Neural crest cell (in vitro differentiated cells): ENCODE measurements around the gene ARHGAP9. TPM values are rescaled to one million over a fixed set of nuclear protein-coding genes. Genes with fewer than 3 reads are reported as not detected.

Experiments
- DNase-seq: peaks from one replicate; pipeline ENCODE4 v3.0.0; 2021; ENCODE audit warnings: low read depth, mixed read lengths, low spot score
- H3K27ac Mint-ChIP-seq: one replicate; pipeline ENCODE4 v1.8.0; 2021; ENCODE audit warnings: mild to moderate bottlenecking, mixed read lengths; ENCODE audit not compliant: unreplicated experiment
- H3K27me3 Mint-ChIP-seq: 2 replicates; pipeline ENCODE4 v1.8.0; 2021; ENCODE audit warnings: low read depth, mild to moderate bottlenecking, mixed read lengths
- H3K36me3 Mint-ChIP-seq: 2 replicates; pipeline ENCODE4 v1.8.0; 2021; ENCODE audit warnings: low read depth, mild to moderate bottlenecking, mixed read lengths
- H3K4me1 Mint-ChIP-seq: 2 replicates; pipeline ENCODE4 v1.8.0; 2021; ENCODE audit warnings: mixed read lengths
- H3K4me3 Mint-ChIP-seq: one replicate; pipeline ENCODE4 v1.8.0; 2021; ENCODE audit warnings: mild to moderate bottlenecking, mixed read lengths
- H3K9me3 Mint-ChIP-seq: 2 replicates; pipeline ENCODE4 v1.8.0; 2021; ENCODE audit warnings: mixed read lengths
- CTCF ChIP-seq: fragments of 200-600 bp; sonication (generic); conservative IDR thresholded peaks from 2 replicates; pipeline ENCODE4 v1.5.0; 2021; ENCODE audit warnings: antibody characterized with exemption, mild to moderate bottlenecking
- total RNA-seq: library from RNA; stranded (reverse); gene quantifications from 2 replicates; pipeline ENCODE4 v1.2.1, GENCODE V29; 2021

The ARHGAP9 gene
- total RNA-seq, 1 donor from 2014 or later = 0.56 TPM

DNA sequence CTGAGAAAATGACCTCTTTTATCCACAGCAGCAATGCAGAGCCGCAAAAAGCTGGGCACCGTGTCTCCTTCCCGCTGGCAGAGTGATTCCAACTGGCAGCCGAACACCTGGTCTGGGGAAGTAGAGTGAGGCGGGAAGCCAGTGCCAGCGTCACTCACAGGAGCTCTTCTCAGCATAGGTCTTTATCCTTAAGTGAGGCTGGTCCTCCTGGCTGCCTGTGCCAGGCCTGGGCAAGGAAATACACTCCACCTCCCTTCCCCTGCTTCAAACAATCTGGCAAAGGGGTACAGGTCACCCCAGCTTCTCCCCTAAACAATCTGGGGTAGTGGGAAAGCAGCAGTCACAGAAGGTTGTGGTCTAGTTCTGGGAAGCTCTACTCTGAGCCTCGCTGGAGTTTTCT, 4.8 kb downstream of the ARHGAP9 start:
- peaks cover 94% of the 10 kb centered on the region for H3K27me3 Mint-ChIP-seq
- no peak overlapping the region for H3K27ac Mint-ChIP-seq
- peaks cover 4% of the 10 kb centered on the region for H3K4me1 Mint-ChIP-seq
- no peak overlapping the region for H3K4me3 Mint-ChIP-seq
- no peak for TF ChIP-seq CTCF
- H3K9me3 Mint-ChIP-seq = no peaks in the 10 kb centered on the region
- no peaks in the 10 kb centered on the region for H3K36me3 Mint-ChIP-seq
- no peak for DNase-seq

DNA sequence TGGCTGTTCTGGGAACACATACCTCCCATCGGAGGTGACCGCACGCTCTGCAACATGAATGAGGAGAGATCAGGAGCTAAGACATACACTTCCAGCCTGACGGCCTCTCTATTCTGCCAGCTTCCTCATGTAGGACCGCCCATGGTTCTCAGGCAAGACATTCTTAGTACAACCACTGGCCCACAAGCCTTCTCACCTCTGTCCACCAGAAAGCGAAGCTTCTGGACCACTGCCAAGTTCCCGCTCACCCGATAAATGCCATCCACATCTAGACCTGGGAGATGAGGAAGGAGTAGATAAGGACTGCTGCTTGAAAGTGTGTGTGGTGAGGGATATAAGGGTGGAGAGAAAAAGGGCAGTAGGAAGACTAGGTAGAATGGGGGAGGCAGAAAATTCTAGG, 5.2 kb downstream of the ARHGAP9 start:
- peaks cover 4% of the 10 kb centered on the region for H3K4me1 Mint-ChIP-seq

DNA sequence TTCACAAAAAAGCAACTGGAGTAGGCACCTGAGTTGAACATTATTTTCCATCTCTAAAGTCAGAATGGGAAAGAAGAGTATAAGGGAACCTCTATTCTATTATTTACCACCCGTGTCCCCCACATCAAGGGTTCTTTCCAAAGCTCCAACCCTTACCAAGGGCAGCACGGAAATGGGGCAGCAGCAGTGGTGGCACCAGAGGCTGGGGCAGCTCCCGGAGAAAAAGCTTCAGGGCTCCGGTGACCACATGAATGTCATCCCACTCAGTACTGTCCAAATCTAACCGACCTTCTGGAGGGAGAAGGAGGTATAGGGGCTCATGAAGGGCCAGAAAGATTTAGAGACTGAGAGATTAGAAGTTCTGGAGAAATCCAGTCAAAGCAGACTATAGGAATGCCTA, 5.8 kb downstream of the ARHGAP9 start:
- Mint-ChIP-seq H3K27me3 (peaks cover 92% of the 10 kb centered on the region), H3K4me1 (peaks cover 4% of the 10 kb centered on the region), H3K36me3 (no peaks in the 10 kb centered on the region), H3K9me3 (no peaks in the 10 kb centered on the region), H3K27ac (no peak overlapping the region), H3K4me3 (no peak overlapping the region)
- DNase-seq = no peak
- TF ChIP-seq CTCF = no peak

More for the DNA sequence above, 5.2 kb downstream of the ARHGAP9 start:
- Mint-ChIP-seq H3K36me3 (no peaks in the 10 kb centered on the region), H3K27me3 (peaks cover 94% of the 10 kb centered on the region), H3K4me3 (no peak overlapping the region), H3K9me3 (no peaks in the 10 kb centered on the region), H3K27ac (no peak overlapping the region)
- TF ChIP-seq CTCF = no peak
- no peak for DNase-seq

- no peak overlapping the region for H3K27ac Mint-ChIP-seq
- peaks cover 4% of the 10 kb centered on the region for H3K4me1 Mint-ChIP-seq
- H3K4me3 Mint-ChIP-seq = no peak overlapping the region
- peaks cover 91% of the 10 kb centered on the region for H3K27me3 Mint-ChIP-seq
- H3K9me3 Mint-ChIP-seq = no peaks in the 10 kb centered on the region
- TF ChIP-seq CTCF = no peak
- DNase-seq = no peak
- H3K36me3 Mint-ChIP-seq = no peaks in the 10 kb centered on the region
Observed at GRCh38 chr12:57473392-57473791, 6.3 kb downstream of the ARHGAP9 start.

GRCh38 chr12:57472391-57472790, 7.3 kb downstream of the ARHGAP9 start:
- peaks cover 4% of the 10 kb centered on the region for H3K4me1 Mint-ChIP-seq
- H3K27me3 Mint-ChIP-seq = peaks cover 91% of the 10 kb centered on the region
- no peaks in the 10 kb centered on the region for H3K36me3 Mint-ChIP-seq
- H3K4me3 Mint-ChIP-seq = no peak overlapping the region
- H3K9me3 Mint-ChIP-seq = no peaks in the 10 kb centered on the region
- DNase-seq = no peak
- H3K27ac Mint-ChIP-seq = no peak overlapping the region
- TF ChIP-seq CTCF = no peak

DNA sequence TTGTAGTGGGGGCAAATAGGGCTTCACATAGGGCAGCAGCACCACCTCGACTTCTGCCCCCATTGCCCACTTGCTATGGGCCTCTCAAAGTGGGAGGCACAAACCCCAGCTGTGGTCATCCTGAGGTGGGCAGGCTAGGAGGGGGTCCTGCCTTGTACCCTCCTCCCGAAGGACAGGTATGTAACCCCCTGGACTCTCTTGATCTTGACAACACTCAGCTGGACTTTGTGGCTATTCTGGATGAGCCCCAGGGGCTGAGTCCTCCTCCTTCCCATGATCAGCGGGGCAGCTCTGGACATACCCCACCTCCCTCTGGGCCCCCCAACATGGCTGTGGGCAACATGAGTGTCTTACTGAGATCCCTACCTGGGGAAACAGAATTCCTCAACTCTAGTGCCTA, 8.0 kb downstream of the ARHGAP9 start:
- Mint-ChIP-seq H3K36me3 (no peaks in the 10 kb centered on the region), H3K9me3 (no peaks in the 10 kb centered on the region), H3K4me3 (no peak overlapping the region), H3K4me1 (peaks cover 4% of the 10 kb centered on the region), H3K27me3 (peaks cover 91% of the 10 kb centered on the region), H3K27ac (no peak overlapping the region)
- no peak for TF ChIP-seq CTCF
- no peak for DNase-seq
